ENCODE results near the gene HTR3C.
"Not testable (repeated sequence)": the region's sequence is repeated elsewhere in the genome, so short reads cannot be mapped to it uniquely, and the experiment has no call there.

The HTR3C gene

GRCh38 chr3:184052767-184053166 is at the start of gene HTR3C:
Gene HTR3C, plus strand, starts transcription at chr3:184053047. Its CDS starts 34 bp downstream, at chr3:184053081.
- DNase-seq, result no peak

- no peak for DNase-seq
These were observed 49.5 kb upstream of the HTR3C start for GRCh38 chr3:184003187-184003967.

- DNase-seq, result no peak
These were observed 48.4 kb upstream of the HTR3C start for GRCh38 chr3:184004476-184004875.

- peak; percentile 89 for DNase-seq
These were observed 46.8 kb upstream of the HTR3C start for GRCh38 chr3:184005941-184006507.

- not testable (repeated sequence) for DNase-seq
These were observed 45.6 kb upstream of the HTR3C start for GRCh38 chr3:184007143-184007813.

- DNase-seq, result no peak
These were observed 44.7 kb upstream of the HTR3C start for GRCh38 chr3:184008161-184008560.

- no peak for DNase-seq
These were observed 41.5 kb upstream of the HTR3C start for GRCh38 chr3:184011230-184011876.

GRCh38 chr3:184011937-184012889 is 40.6 kb upstream of the HTR3C start:
- DNase-seq, result no peak

- no peak for DNase-seq
These were observed 37.3 kb upstream of the HTR3C start for GRCh38 chr3:184015381-184016019.

- no peak for DNase-seq
These were observed 36.7 kb upstream of the HTR3C start for GRCh38 chr3:184016169-184016570.

GRCh38 chr3:184016811-184017671 is 35.8 kb upstream of the HTR3C start:
- peak; percentile 59 for DNase-seq

- peak; percentile 91 for DNase-seq
These were observed 35.0 kb upstream of the HTR3C start, which contains the start of gene ABCC5 for GRCh38 chr3:184017672-184018423. Gene ABCC5, minus strand, starts transcription at chr3:184017884. Its CDS starts 3,492 bp downstream, at chr3:184014392.

- DNase-seq, result no peak
These were observed 34.3 kb upstream of the HTR3C start for GRCh38 chr3:184018424-184018973.

- DNase-seq, result no peak
These were observed 30.5 kb upstream of the HTR3C start for GRCh38 chr3:184022323-184022722.

GRCh38 chr3:184025256-184025655 is 27.6 kb upstream of the HTR3C start:
- not testable (repeated sequence) for DNase-seq

GRCh38 chr3:184028275-184028890 is 24.5 kb upstream of the HTR3C start:
- DNase-seq, result not testable (repeated sequence)

- DNase-seq, result no peak
These were observed 23.4 kb upstream of the HTR3C start for GRCh38 chr3:184029443-184029842.

- DNase-seq, result no peak
These were observed 22.3 kb upstream of the HTR3C start for GRCh38 chr3:184030536-184030935.

GRCh38 chr3:184031187-184031792 is 21.6 kb upstream of the HTR3C start, which contains the start of gene HTR3D:
Gene HTR3D, plus strand, starts transcription at chr3:184031742. Its CDS starts 0 bp downstream, at chr3:184031742.
- DNase-seq, result no peak

Data from NCI-H526 treated with DMSO at 0.1 percent for 48 hours (cell line).